ENCODE data around the gene PPARA. TPM values are rescaled to one million over a fixed set of nuclear protein-coding genes. Genes with fewer than 3 reads are reported as not detected.

PPARA gene
- polyA plus RNA-seq, 3 donors: 3.7 to 6.3 (median 4.9) TPM

- no peaks in the 10 kb centered on the region for H3K9me3 ChIP-seq (replicated peaks in 1 of 2; ENCODE audit: control insufficient read depth in 1 of 2, insufficient read depth in 1 of 2, low read length in 2 of 2)
- Mint-ChIP-seq H3K36me3 (peaks cover 23 to 28% of the 10 kb centered on the region in 2 donors), H3K4me1 (peaks cover 9% of the 10 kb centered on the region), H3K9me3 (no peaks in the 10 kb centered on the region), H3K4me3 (no peak overlapping the region), H3K27ac (peak overlapping the region in 1 of 7 donors; percentile 18), H3K27me3 (ENCODE audit: low read depth in 3 of 3) (peaks cover 0 to 4% (median 0%) of the 10 kb centered on the region in 3 donors)
- no peaks in the 10 kb centered on the region for H3K79me2 ChIP-seq (ENCODE audit: insufficient read depth, low read length)
- no peaks in the 10 kb centered on the region for H4K20me1 ChIP-seq (ENCODE audit: insufficient read depth, low read length)
- H3K36me3 ChIP-seq (replicated peaks in 1 of 2; ENCODE audit: control insufficient read depth in 1 of 2, insufficient read depth in 2 of 2, low read length in 2 of 2): peaks cover 13 to 25% of the 10 kb centered on the region in 2 donors
- no peak for DNase-seq
- no peaks in the 10 kb centered on the region for H3K27me3 ChIP-seq (ENCODE audit: control insufficient read depth in 2 of 2, insufficient read depth in 2 of 2, low read length in 2 of 2)
- TF ChIP-seq, protein P1, sequence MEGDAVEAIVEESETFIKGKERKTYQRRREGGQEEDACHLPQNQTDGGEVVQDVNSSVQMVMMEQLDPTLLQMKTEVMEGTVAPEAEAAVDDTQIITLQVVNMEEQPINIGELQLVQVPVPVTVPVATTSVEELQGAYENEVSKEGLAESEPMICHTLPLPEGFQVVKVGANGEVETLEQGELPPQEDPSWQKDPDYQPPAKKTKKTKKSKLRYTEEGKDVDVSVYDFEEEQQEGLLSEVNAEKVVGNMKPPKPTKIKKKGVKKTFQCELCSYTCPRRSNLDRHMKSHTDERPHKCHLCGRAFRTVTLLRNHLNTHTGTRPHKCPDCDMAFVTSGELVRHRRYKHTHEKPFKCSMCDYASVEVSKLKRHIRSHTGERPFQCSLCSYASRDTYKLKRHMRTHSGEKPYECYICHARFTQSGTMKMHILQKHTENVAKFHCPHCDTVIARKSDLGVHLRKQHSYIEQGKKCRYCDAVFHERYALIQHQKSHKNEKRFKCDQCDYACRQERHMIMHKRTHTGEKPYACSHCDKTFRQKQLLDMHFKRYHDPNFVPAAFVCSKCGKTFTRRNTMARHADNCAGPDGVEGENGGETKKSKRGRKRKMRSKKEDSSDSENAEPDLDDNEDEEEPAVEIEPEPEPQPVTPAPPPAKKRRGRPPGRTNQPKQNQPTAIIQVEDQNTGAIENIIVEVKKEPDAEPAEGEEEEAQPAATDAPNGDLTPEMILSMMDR (IDR thresholded peaks at IDR 0.05): no peak
- no peak overlapping the region for H2AFZ ChIP-seq (ENCODE audit: insufficient read depth, low read depth, low read length, poor library complexity, severe bottlenecking)
- no peak overlapping the region for H3K4me3 ChIP-seq (replicated peaks in 1 of 3; ENCODE audit: low read depth in 2 of 3, low read length in 3 of 3)
- WGBS (ENCODE audit: insufficient coverage): 82% methylated on average over 16 of the region's 18 CpGs
- peaks cover 6 to 8% of the 10 kb centered on the region in 2 donors for H3K4me1 ChIP-seq (ENCODE audit: control insufficient read depth in 1 of 2, insufficient read depth in 2 of 2, low read length in 2 of 2)
- no peak overlapping the region for H3K4me2 ChIP-seq (replicated peaks; ENCODE audit: extremely low read depth, low read length, poor library complexity, severe bottlenecking)
- H3K9ac ChIP-seq (ENCODE audit: insufficient read depth, low read length, poor library complexity, severe bottlenecking): no peak overlapping the region
- intact Hi-C loops (cut with micrococcal nuclease): no loop called here
- no peak overlapping the region for H3K27ac ChIP-seq (ENCODE audit: low read depth in 1 of 2, low read length in 2 of 2)
Observed at GRCh38 chr22:46195487-46196165, 45.3 kb downstream of the PPARA start.

GRCh38 chr22:46196278-46196677 is 46.0 kb downstream of the PPARA start:
- Histone ChIP-seq H3K27me3 (ENCODE audit: control insufficient read depth in 2 of 2, insufficient read depth in 2 of 2, low read length in 2 of 2) (no peaks in the 10 kb centered on the region), H2AFZ (ENCODE audit: insufficient read depth, low read depth, low read length, poor library complexity, severe bottlenecking) (no peak overlapping the region), H3K9me3 (replicated peaks in 1 of 2; ENCODE audit: control insufficient read depth in 1 of 2, insufficient read depth in 1 of 2, low read length in 2 of 2) (no peaks in the 10 kb centered on the region), H3K4me2 (replicated peaks; ENCODE audit: extremely low read depth, low read length, poor library complexity, severe bottlenecking) (no peak overlapping the region), H3K27ac (ENCODE audit: low read depth in 1 of 2, low read length in 2 of 2) (no peak overlapping the region), H3K9ac (ENCODE audit: insufficient read depth, low read length, poor library complexity, severe bottlenecking) (no peak overlapping the region), H3K79me2 (ENCODE audit: insufficient read depth, low read length) (no peaks in the 10 kb centered on the region), H3K4me1 (ENCODE audit: control insufficient read depth in 1 of 2, insufficient read depth in 2 of 2, low read length in 2 of 2) (peaks cover 0 to 2% of the 10 kb centered on the region in 2 donors), H3K4me3 (replicated peaks in 1 of 3; ENCODE audit: low read depth in 2 of 3, low read length in 3 of 3) (no peak overlapping the region), H4K20me1 (ENCODE audit: insufficient read depth, low read length) (no peaks in the 10 kb centered on the region), H3K36me3 (replicated peaks in 1 of 2; ENCODE audit: control insufficient read depth in 1 of 2, insufficient read depth in 2 of 2, low read length in 2 of 2) (peaks cover 13 to 29% of the 10 kb centered on the region in 2 donors)
- DNase-seq: no peak
- H3K4me1 Mint-ChIP-seq: peaks cover 3% of the 10 kb centered on the region
- peaks cover 0 to 4% (median 0%) of the 10 kb centered on the region in 3 donors for H3K27me3 Mint-ChIP-seq (ENCODE audit: low read depth in 3 of 3)
- no peak overlapping the region for H3K4me3 Mint-ChIP-seq
- intact Hi-C loops (cut with micrococcal nuclease): no loop called here
- peaks cover 28 to 29% of the 10 kb centered on the region in 2 donors for H3K36me3 Mint-ChIP-seq
- peaks cover 0 to 2% (median 0%) of the 10 kb centered on the region in 7 donors for H3K9me3 Mint-ChIP-seq
- TF ChIP-seq, protein P1 (IDR thresholded peaks at IDR 0.05): no peak
- H3K27ac Mint-ChIP-seq: peak overlapping the region in 2 of 7 donors; percentile 7 to 18
- WGBS (ENCODE audit: insufficient coverage): 98% methylated on average over 5 of the region's 8 CpGs
